Smooth muscle cell (in vitro differentiated cells): ENCODE results near the gene GPR15. TPM values are rescaled to one million over a fixed set of nuclear protein-coding genes. Genes with fewer than 3 reads are reported as not detected.
A peak's percentile ranks its signal among the peaks of the same experiment; 100 is the strongest.

ENCODE experiments used
- DNase-seq: peaks from one replicate; lab custom pipeline; 2025; ENCODE audit not compliant: unreplicated experiment; lab: John Stamatoyannopoulos, UW
- H2AFZ ChIP-seq: fragments of 200-600 bp; sonication (generic); 2 replicates; pipeline ENCODE4 v1.6.0; 2016; ENCODE audit warnings: antibody characterized with exemption, low read depth, mild to moderate bottlenecking
- H3F3A ChIP-seq: fragments of 200-600 bp; sonication (generic); 2 replicates; pipeline ENCODE4 v1.6.0; 2017; ENCODE audit warnings: antibody characterized with exemption, low read depth
- H3K27ac ChIP-seq: fragments of 200-600 bp; sonication (generic); 2 replicates; pipeline ENCODE4 v1.5.1; 2016; ENCODE audit warnings: low read depth, mild to moderate bottlenecking
- H3K27me3 ChIP-seq: fragments of 200-600 bp; sonication (generic); 2 replicates; pipeline ENCODE4 v1.6.1; 2016; ENCODE audit warnings: low read depth, mild to moderate bottlenecking
- H3K36me3 ChIP-seq: fragments of 200-600 bp; sonication (generic); 2 replicates; pipeline ENCODE4 v1.5.1; 2016; ENCODE audit warnings: low read depth
- H3K4me1 ChIP-seq: fragments of 200-600 bp; sonication (generic); 2 replicates; pipeline ENCODE4 v1.5.1; 2016; ENCODE audit warnings: low read depth
- H3K4me2 ChIP-seq: fragments of 200-600 bp; sonication (generic); 2 replicates; pipeline ENCODE4 v1.6.0; 2016; ENCODE audit warnings: mild to moderate bottlenecking
- H3K4me3 ChIP-seq: fragments of 200-600 bp; sonication (generic); 2 replicates; pipeline ENCODE4 v1.5.1; 2016; ENCODE audit warnings: mild to moderate bottlenecking
- H3K79me2 ChIP-seq: fragments of 200-600 bp; sonication (generic); 2 replicates; pipeline ENCODE4 v1.6.0; 2016; ENCODE audit warnings: low read depth, mild to moderate bottlenecking
- H3K9ac ChIP-seq: fragments of 200-600 bp; sonication (generic); 2 replicates; pipeline ENCODE4 v1.6.0; 2016; ENCODE audit warnings: low read depth
- H3K9me3 ChIP-seq: fragments of 200-600 bp; sonication (generic); replicated peaks from 2 replicates; pipeline ENCODE4 v1.5.1; 2016; ENCODE audit warnings: low read depth
- H4K20me1 ChIP-seq: fragments of 200-600 bp; sonication (generic); 2 replicates; pipeline ENCODE4 v1.6.0; 2016; ENCODE audit warnings: low read depth
- CTCF ChIP-seq: fragments of 200-600 bp; sonication (generic); IDR thresholded peaks from 2 replicates; pipeline ENCODE4 v1.5.1; 2017; ENCODE audit warnings: borderline replicate concordance, mild to moderate bottlenecking, antibody characterized with exemption; ENCODE audit not compliant: insufficient read depth, poor library complexity, severe bottlenecking
- WGBS: methylation state at CpG from one replicate; pipeline ENCODE4 v1.1.7; 2016; ENCODE audit warnings: low lambda C conversion rate; 5-methylcytosine and 5-hydroxymethylcytosine counted together
- polyA plus RNA-seq: library from polyadenylated mRNA; unstranded; fragments of >200 nt; fragmentation: Nextera tagmentation; extraction: Ambion mirVana; gene quantifications from 2 replicates; pipeline ENCODE4 v1.2.1, GENCODE V29; 2016
- total RNA-seq: library from RNA; depleted of rRNA; stranded (reverse); fragments of >200 nt; gene quantifications from 2 replicates; pipeline ENCODE4 v1.2.3, GENCODE V29; 2014

GPR15 gene
- total and polyA plus RNA-seq, 2 experiments from 2014 or later = not detected

- Histone ChIP-seq H3K4me2 (no peak overlapping the region), H2AFZ (no peak overlapping the region), H3K4me1 (no peaks in the 10 kb centered on the region), H3K9ac (no peak overlapping the region), H3K79me2 (no peaks in the 10 kb centered on the region), H3K9me3 (no peaks in the 10 kb centered on the region), H3K36me3 (no peaks in the 10 kb centered on the region), H3F3A (no peaks in the 10 kb centered on the region), H3K4me3 (no peak overlapping the region), H3K27me3 (no peaks in the 10 kb centered on the region), H3K27ac (no peak overlapping the region), H4K20me1 (no peaks in the 10 kb centered on the region)
- no peak for TF ChIP-seq CTCF
- WGBS = 93% methylated on average over 5 of the region's 5 CpGs
- no peak for DNase-seq
These were observed 29.8 kb upstream of the GPR15 start for GRCh38 chr3:98501863-98502576.

GRCh38 chr3:98504539-98504938 lies 27.2 kb upstream of the GPR15 start:
- Histone ChIP-seq H3K9ac (no peak overlapping the region), H2AFZ (no peak overlapping the region), H3K27me3 (no peaks in the 10 kb centered on the region), H3K79me2 (no peaks in the 10 kb centered on the region), H3K9me3 (no peaks in the 10 kb centered on the region), H3K27ac (peak overlapping the region; percentile 76), H3K36me3 (no peaks in the 10 kb centered on the region), H3K4me1 (no peaks in the 10 kb centered on the region), H4K20me1 (no peaks in the 10 kb centered on the region), H3K4me2 (peak overlapping the region; percentile 75), H3K4me3 (no peak overlapping the region), H3F3A (no peaks in the 10 kb centered on the region)
- WGBS = 13% methylated on average over 4 of the region's 4 CpGs
- DNase-seq = no peak
- no peak for TF ChIP-seq CTCF

- DNase-seq = no peak
- H3K9me3 ChIP-seq = no peaks in the 10 kb centered on the region
- no peaks in the 10 kb centered on the region for H3F3A ChIP-seq
- H2AFZ ChIP-seq = no peak overlapping the region
- no peaks in the 10 kb centered on the region for H3K4me1 ChIP-seq
- H3K79me2 ChIP-seq = no peaks in the 10 kb centered on the region
- H3K9ac ChIP-seq = no peak overlapping the region
- TF ChIP-seq CTCF = no peak
- no peaks in the 10 kb centered on the region for H3K27me3 ChIP-seq
- H3K4me2 ChIP-seq = no peak overlapping the region
- 96% methylated on average over 2 of the region's 2 CpGs for WGBS
- no peak overlapping the region for H3K4me3 ChIP-seq
- H4K20me1 ChIP-seq = no peaks in the 10 kb centered on the region
- H3K36me3 ChIP-seq = no peaks in the 10 kb centered on the region
- no peak overlapping the region for H3K27ac ChIP-seq
These were observed 23.2 kb upstream of the GPR15 start for GRCh38 chr3:98508582-98508981.

- Histone ChIP-seq H3K4me3 (no peak overlapping the region), H3K4me1 (no peaks in the 10 kb centered on the region), H3K9me3 (no peaks in the 10 kb centered on the region), H3K27ac (peak overlapping the region; percentile 27), H3K4me2 (no peak overlapping the region), H2AFZ (no peak overlapping the region), H3K9ac (no peak overlapping the region), H3F3A (peaks cover 6% of the 10 kb centered on the region), H3K27me3 (no peaks in the 10 kb centered on the region), H3K79me2 (peaks cover 5% of the 10 kb centered on the region), H3K36me3 (peaks cover 7% of the 10 kb centered on the region), H4K20me1 (peaks cover 15% of the 10 kb centered on the region)
- DNase-seq = no peak
- WGBS = 83% methylated on average over 4 of the region's 4 CpGs
- no peak for TF ChIP-seq CTCF
These were observed 19.2 kb upstream of the GPR15 start for GRCh38 chr3:98512576-98512975.
